ENCODE results near the gene KCNJ9. TPM values are rescaled to one million over a fixed set of nuclear protein-coding genes. Genes with fewer than 3 reads are reported as not detected.
"Not testable (repeated sequence)": the region's sequence is repeated elsewhere in the genome, so short reads cannot be mapped to it uniquely, and the experiment has no call there.

KCNJ9 gene
- total RNA-seq, 3 donors from 2014 or later (not counting 1 experiment from before 2014, with no cell fraction given), result not detected

DNA sequence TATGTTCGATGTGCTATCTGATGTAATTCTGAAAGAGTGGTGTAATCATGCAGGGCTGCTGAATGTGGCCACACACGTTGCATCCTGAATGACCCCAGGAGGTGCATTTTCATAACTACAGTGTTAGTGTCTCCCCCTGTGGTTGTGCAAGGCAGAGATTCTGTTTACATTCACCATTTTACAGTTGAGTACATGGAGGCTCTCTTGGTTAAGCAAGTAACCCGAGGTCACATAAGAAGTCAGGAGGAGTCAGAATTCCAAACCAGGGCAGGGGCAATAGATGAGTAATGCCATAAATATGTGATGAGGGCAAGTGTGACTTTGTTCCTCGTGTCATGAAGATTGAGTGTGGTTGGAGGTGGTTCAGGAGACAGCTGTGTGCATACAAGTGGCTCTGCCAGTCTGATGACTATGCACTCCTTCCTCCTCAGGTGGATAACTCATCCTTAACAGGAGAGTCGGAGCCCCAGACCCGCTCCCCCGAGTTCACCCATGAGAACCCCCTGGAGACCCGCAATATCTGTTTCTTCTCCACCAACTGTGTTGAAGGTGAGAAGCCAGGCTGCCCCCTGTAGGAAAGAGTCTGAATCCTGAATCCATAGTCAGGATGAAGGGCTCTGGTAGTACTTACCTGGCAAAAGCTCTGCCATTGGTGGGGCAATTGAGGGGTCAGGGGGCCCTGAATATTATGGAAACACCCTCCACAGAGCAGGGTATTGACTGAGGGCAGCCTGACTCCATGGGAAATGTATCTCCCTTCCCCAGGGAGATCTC, 43.6 kb downstream of the KCNJ9 start:
- H3K4me3 ChIP-seq (ENCODE audit: low read length), result no peak overlapping the region
- H3K4me1 ChIP-seq (ENCODE audit: control insufficient read depth, insufficient read depth, low read length), result no peaks in the 10 kb centered on the region
- WGBS (ENCODE audit: insufficient coverage), result 86% methylated on average over 8 of the region's 8 CpGs
- intact Hi-C loops (cut with micrococcal nuclease), result no loop called here
- ATAC-seq (no peak), DNase-seq (no peak)
- Mint-ChIP-seq H3K4me1 (no peaks in the 10 kb centered on the region), H3K36me3 (no peaks in the 10 kb centered on the region), H3K9me3 (no peaks in the 10 kb centered on the region), H3K27me3 (ENCODE audit: low read depth in 2 of 2) (peaks cover 0 to 15% of the 10 kb centered on the region in 2 donors), H3K27ac (no peak overlapping the region), H3K4me3 (no peak overlapping the region)
- no peak overlapping the region for H3K27ac ChIP-seq (ENCODE audit: low read length)
- no peaks in the 10 kb centered on the region for H3K36me3 ChIP-seq (ENCODE audit: control insufficient read depth, insufficient read depth, low read length)
- H3K27me3 ChIP-seq (ENCODE audit: control insufficient read depth, insufficient read depth, low read length), result peaks cover 2% of the 10 kb centered on the region
- TF ChIP-seq, protein P1, sequence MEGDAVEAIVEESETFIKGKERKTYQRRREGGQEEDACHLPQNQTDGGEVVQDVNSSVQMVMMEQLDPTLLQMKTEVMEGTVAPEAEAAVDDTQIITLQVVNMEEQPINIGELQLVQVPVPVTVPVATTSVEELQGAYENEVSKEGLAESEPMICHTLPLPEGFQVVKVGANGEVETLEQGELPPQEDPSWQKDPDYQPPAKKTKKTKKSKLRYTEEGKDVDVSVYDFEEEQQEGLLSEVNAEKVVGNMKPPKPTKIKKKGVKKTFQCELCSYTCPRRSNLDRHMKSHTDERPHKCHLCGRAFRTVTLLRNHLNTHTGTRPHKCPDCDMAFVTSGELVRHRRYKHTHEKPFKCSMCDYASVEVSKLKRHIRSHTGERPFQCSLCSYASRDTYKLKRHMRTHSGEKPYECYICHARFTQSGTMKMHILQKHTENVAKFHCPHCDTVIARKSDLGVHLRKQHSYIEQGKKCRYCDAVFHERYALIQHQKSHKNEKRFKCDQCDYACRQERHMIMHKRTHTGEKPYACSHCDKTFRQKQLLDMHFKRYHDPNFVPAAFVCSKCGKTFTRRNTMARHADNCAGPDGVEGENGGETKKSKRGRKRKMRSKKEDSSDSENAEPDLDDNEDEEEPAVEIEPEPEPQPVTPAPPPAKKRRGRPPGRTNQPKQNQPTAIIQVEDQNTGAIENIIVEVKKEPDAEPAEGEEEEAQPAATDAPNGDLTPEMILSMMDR (IDR thresholded peaks at IDR 0.05), result no peak
- no peaks in the 10 kb centered on the region for H3K9me3 ChIP-seq (ENCODE audit: control insufficient read depth, insufficient read depth, low read length)

DNA sequence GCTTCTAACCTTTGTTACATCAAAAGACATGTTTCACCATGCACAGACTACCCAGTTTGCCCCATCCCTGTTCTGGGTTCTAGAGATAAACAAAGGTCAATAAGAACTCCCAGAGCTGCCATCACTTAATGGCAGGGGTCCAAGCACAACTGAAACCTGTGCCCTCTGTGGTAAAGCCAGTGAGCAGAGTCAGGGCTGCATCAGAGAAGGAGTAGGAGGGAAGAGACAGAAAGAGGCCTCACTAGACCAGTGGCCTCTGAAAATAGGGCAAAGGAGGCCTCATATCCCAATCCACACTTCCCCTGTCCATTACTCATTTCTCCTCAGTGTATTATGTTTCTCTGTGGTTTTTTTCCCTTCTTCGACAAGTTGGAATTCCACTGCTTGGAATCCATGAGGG, 44.4 kb downstream of the KCNJ9 start:
- Mint-ChIP-seq H3K27me3 (ENCODE audit: low read depth in 2 of 2) (peaks cover 0 to 15% of the 10 kb centered on the region in 2 donors), H3K4me1 (no peaks in the 10 kb centered on the region), H3K4me3 (no peak overlapping the region), H3K36me3 (no peaks in the 10 kb centered on the region), H3K27ac (no peak overlapping the region), H3K9me3 (no peaks in the 10 kb centered on the region)
- no peak overlapping the region for H3K4me3 ChIP-seq (ENCODE audit: low read length)
- no peaks in the 10 kb centered on the region for H3K9me3 ChIP-seq (ENCODE audit: control insufficient read depth, insufficient read depth, low read length)
- ATAC-seq (no peak), DNase-seq (no peak)
- intact Hi-C loops (cut with micrococcal nuclease), result no loop called here
- H3K4me1 ChIP-seq (ENCODE audit: control insufficient read depth, insufficient read depth, low read length), result no peaks in the 10 kb centered on the region
- no peaks in the 10 kb centered on the region for H3K36me3 ChIP-seq (ENCODE audit: control insufficient read depth, insufficient read depth, low read length)
- H3K27ac ChIP-seq (ENCODE audit: low read length), result no peak overlapping the region
- 82% methylated on average over 1 of the region's 1 CpG for WGBS (ENCODE audit: insufficient coverage)
- H3K27me3 ChIP-seq (ENCODE audit: control insufficient read depth, insufficient read depth, low read length), result peaks cover 3% of the 10 kb centered on the region
- TF ChIP-seq, protein P1 (IDR thresholded peaks at IDR 0.05), result no peak

DNA sequence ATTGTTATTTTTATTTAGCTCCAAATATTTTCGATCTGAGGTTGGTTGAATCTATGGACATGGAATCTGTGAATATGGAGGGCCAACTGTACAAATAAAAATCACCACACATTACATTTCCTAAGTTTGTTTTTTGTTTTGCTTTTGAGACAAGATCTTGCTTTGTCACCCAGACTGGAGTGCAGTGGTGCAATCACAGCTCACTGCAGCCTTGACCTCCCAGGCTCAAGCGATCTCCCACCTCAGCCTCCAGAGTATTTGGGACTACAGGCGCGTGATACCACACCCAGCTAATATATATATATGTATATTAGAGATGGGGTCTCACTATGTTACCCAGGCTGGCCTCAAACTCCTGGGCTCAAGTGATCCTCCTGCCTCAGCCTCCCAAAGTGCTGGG, 45.0 kb downstream of the KCNJ9 start:
- H3K36me3 Mint-ChIP-seq; H3K4me1 Mint-ChIP-seq; DNase-seq; H3K4me1 ChIP-seq (ENCODE audit: control insufficient read depth, insufficient read depth, low read length); H3K27me3 ChIP-seq (ENCODE audit: control insufficient read depth, insufficient read depth, low read length); H3K9me3 Mint-ChIP-seq; intact Hi-C loops (cut with micrococcal nuclease); H3K27ac ChIP-seq (ENCODE audit: low read length); H3K27ac Mint-ChIP-seq; ATAC-seq; H3K4me3 Mint-ChIP-seq; H3K36me3 ChIP-seq (ENCODE audit: control insufficient read depth, insufficient read depth, low read length); H3K4me3 ChIP-seq (ENCODE audit: low read length); H3K9me3 ChIP-seq (ENCODE audit: control insufficient read depth, insufficient read depth, low read length): not testable (repeated sequence)
- no CpG with 5 or more reads among the region's 4 CpGs for WGBS (ENCODE audit: insufficient coverage)
- peaks cover 0 to 16% of the 10 kb centered on the region in 2 donors for H3K27me3 Mint-ChIP-seq (ENCODE audit: low read depth in 2 of 2)

DNA sequence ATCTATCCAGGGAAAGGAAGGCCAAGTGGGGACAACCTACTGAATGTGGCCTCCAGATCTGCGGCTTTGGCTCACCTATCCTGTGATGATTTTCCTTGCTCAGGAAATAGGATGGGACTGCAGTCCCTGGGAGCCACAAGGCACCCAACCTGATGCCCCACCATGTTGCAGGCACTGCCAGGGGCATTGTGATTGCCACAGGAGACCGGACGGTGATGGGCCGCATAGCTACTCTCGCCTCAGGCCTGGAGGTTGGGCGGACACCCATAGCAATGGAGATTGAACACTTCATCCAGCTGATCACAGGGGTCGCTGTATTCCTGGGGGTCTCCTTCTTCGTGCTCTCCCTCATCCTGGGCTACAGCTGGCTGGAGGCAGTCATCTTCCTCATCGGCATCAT, 46.0 kb downstream of the KCNJ9 start:
- WGBS (ENCODE audit: insufficient coverage), result 93% methylated on average over 9 of the region's 9 CpGs
- Mint-ChIP-seq H3K27ac (no peak overlapping the region), H3K4me1 (no peaks in the 10 kb centered on the region), H3K4me3 (no peak overlapping the region), H3K36me3 (no peaks in the 10 kb centered on the region), H3K27me3 (ENCODE audit: low read depth in 2 of 2) (peaks cover 0 to 22% of the 10 kb centered on the region in 2 donors), H3K9me3 (no peaks in the 10 kb centered on the region)
- Histone ChIP-seq H3K27ac (ENCODE audit: low read length) (no peak overlapping the region), H3K36me3 (ENCODE audit: control insufficient read depth, insufficient read depth, low read length) (no peaks in the 10 kb centered on the region), H3K4me3 (ENCODE audit: low read length) (no peak overlapping the region), H3K4me1 (ENCODE audit: control insufficient read depth, insufficient read depth, low read length) (no peaks in the 10 kb centered on the region), H3K27me3 (ENCODE audit: control insufficient read depth, insufficient read depth, low read length) (peaks cover 3% of the 10 kb centered on the region), H3K9me3 (ENCODE audit: control insufficient read depth, insufficient read depth, low read length) (no peaks in the 10 kb centered on the region)
- DNase-seq (no peak), ATAC-seq (no peak)
- TF ChIP-seq, protein P1 (IDR thresholded peaks at IDR 0.05), result no peak
- intact Hi-C loops (cut with micrococcal nuclease), result no loop called here
